GM11168 (cell line): ENCODE data around the gene PLEK.
"Not testable (repeated sequence)": the region's sequence is repeated elsewhere in the genome, so short reads cannot be mapped to it uniquely, and the experiment has no call there.

Experiments
- in situ Hi-C: fragments of 300-500 bp; cut with MboI; formaldehyde crosslinking; loops from one replicate; pipeline ENCODE4 v1.12.0; 2022; ENCODE audit warnings: low sequenced_read_pairs; ENCODE audit not compliant: unreplicated experiment

The PLEK gene

DNA sequence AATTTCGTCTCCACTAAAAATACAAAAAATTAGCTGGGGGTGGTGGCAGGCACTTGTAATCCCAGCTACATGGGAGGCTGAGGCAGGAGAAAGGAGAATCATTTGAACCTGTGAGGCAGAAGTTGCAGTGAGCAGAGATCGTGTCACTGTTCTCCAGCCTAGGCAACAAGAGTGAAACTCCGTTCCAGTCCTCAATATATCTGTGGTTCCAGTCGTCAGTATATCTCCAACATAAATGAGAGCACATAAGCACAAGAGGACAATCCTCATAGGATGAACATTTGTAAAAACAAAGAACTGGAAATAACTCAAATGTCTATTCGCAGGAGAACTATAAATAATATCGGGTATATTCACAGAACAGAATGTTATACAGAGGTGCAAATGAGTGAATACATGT is 13.1 kb upstream of the PLEK start:
- in situ Hi-C loops: no loop called here

DNA sequence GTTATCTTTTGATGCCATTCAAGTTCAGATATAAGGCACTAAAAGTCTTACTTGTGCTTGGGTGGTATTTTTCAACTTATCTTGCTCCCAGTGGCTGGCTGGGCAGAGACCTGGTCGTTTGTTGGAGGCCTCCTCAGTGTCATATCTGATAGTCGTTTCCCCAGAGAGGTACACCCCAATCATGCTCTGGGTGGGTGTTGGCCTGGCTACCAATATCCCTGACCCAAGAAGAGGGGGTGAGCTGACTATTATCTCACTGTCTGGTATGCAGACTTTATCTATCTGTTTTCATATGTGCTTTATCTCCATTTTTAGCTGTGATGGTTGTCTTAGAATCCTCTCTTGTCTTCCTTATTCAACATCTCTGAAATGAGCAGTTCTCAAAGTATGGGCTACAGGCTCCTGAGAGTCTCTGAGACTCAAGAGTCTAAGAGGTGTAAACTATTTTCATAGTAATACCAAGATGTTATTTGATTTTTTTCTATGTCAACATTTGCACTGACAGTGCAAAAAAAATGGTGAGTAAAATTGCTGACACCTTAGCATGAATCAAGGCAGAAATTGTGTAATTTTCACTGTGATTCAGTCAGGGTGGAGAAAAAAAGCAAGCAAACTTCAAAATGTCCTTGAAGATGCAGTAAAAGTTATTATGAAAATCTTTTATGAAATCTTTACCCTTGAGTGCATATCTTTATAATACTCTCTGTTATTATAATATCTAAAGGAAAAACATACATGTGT is 12.3 kb upstream of the PLEK start:
- in situ Hi-C loops: no loop called here

DNA sequence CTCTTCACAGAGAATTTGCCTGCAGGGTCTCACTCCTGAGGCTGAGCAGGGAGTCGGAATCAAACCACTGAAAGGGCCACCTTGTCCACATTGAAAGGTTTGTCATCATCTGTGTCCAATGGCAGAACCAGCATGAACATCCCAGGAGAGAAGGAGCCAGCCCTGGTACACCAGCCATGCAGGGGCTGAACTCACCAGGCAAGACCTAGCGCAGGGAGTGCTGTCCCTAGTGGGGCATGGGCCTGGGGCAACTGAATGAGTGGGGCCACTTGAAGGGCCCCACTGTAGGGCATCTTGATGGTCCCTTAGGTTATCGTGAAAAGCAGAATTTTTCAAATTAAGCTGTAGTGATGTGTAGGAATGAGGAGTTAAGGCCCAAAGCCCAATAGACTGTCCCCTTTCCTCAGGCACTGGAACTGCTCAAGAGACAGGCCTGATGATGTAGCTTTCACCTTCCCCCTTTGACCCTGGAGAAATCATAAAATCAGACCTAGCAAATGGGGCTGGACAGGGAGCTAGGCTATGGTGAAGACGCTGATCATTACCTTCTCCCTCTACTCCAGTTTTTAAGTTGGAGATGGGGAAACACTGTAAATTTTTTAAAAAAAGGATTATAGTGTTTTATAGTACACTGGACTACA is 8.4 kb upstream of the PLEK start:
- in situ Hi-C loops: no loop called here

DNA sequence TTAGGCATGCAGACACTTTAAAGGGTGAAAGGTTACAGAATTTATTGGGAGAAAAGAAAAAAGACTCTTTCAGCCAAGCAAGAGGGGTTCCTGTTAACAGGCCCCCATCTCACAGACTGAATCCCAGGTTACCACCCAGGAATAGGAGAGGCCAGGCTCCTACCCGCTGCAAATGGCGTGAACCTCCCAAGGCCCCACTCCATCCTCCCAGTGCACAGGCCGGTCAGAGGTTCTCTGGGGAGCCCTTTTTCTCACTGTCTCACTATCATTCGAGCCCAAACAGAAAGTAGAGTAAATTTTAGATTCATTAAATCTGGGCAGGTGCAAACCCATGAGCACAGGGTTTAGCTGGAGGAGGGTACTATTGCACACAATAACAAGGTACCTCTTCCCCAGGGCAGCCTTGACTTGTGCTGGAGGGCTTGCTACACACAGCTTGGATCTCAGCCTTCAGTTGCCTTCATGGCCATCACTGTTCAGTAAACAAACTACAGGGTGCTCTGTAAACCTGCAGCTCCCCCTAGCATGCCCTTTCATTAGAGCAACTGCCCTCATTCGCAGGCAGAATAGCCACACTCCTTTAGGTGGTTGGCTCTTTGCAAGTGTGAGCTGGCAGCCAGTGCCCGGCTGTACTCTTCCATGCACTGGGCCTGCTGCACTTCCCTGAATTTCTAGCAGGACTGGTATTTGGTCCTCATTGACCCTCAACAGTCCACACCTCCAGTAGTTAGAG is 7.3 kb upstream of the PLEK start:
- in situ Hi-C loops: no loop called here

DNA sequence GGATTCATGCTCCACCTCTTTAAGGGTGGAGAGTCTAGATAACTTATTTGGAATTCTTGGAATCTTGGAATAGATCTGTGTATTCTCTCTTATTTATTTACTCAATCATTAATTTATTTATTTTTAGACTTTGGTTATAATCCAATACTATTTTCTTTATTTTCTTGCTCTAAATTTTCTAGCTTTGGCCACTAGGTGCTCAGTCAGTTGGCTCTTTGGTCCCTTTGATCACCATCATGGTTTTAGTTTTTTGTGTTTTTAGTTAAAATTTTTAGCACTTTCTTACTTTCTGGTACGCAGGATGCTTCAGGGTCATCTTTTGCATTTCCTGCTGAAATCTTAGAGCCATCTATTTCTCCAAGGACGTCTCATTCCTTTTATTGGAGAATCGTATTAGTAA is 5.2 kb upstream of the PLEK start:
- in situ Hi-C loops: no loop called here

DNA sequence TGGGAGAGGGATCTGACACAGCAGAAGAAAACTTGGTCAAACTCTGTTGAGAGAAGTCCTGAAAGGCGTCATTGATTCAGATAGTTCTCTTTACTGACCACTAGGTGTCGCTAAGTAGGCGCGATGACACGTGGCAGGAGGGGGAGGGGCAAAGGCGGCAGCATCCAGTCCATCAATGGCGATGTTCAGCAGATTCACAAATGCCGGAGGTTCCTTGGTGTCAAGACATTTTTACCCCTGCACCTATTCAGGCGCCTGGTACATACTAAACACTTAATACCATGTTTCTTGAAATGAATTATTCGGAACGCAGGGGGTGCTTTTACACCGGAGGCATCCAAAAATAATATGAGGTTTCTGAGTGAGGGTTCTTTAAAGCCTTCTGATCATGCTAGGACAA is 3.0 kb upstream of the PLEK start:
- in situ Hi-C loops: no loop called here

DNA sequence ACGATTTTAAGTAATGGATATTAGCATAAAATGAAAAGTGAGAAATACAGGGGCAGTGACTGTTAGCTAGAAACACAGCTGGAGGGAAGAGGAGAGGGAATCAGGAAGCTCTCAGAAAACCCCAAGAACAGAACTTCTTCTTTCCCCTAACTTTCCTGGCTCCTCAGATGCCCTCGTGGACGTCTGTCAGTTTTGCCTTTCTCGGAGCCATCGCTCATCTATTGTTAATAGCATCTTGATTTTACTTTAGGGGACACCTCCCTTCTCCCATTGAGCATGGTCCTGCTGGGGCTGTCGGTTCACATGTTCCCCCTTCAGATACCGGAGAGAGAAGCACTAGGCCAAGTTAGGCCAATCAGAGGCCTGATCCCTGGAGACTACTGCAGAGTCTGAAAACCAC is 2.3 kb upstream of the PLEK start:
- in situ Hi-C loops: no loop called here

DNA sequence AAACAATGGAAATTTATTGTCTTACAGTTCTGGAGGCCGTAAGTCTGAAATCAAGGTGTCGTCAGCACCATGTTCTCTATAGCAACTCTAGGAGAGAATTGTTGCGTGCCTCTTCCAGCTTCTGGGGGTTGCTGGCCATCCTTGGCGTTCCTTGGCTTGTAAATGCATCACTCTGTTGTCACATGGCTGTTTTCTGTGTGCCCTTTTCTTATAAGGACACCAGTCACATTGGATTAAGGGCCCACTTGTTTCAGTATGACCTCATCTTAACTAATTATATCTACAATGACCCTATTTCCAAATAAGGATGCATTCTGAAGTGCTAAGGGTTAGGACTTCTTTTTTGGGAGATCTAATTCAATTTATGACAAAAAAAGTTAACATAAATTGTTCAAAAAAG is 1.4 kb upstream of the PLEK start:
- in situ Hi-C loops: no loop called here

DNA sequence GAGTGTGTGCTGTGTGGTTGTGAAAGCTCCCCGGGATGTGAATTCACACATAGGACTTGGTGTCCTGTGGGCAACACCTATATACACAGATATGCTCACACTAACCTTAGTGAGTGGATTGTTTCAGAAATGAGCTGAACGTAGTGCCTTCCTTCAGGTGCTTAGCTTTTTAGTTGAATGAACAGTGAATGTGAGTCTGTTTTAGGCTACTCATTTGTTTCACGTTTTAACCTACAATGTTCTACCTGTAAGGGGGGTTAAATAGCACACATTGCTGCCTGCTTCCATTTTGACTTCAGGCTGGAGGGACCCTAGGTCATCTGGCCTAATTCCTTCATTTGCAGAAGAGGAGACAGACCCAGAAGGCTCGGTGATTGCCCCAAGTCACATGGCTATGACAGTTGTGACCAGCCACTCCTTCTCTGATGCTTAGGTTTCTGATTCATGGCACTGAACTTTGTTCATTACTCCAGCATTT is 1.0 kb downstream of the PLEK start:
- in situ Hi-C loops: no loop called here

DNA sequence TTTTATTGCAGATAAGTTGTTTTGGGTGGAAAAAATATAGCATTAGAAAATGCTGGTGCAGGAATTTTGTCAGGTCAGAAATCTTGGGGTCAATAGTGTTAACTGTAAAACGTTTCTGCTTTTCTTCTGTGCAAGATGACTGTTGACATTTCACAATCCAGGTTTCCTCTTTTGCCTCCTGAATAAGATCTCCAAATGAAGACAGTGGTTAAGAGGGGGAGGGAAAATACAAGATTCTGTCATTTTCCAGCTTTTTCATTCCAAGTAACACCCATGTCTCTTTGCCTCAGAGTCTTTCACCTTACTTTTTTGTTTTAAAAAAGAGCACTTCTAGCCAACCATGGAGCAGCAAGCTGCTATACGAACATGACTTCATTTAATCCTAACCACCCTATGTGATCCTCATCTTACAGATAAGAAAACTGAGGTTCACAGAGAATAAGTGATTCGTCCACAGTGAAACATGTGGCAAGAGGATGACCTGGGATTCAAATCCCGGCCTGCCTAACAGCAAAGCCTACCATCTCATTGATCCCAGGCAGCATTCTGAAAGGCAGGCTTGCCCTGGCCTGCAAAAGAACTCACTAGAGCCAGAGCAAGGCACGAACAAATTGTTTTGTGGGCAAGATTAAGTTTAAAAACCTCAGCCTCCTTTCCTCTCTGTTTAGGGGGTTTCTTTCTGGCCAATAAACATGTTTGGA is 3.0 kb downstream of the PLEK start:
- in situ Hi-C loops: no loop called here

DNA sequence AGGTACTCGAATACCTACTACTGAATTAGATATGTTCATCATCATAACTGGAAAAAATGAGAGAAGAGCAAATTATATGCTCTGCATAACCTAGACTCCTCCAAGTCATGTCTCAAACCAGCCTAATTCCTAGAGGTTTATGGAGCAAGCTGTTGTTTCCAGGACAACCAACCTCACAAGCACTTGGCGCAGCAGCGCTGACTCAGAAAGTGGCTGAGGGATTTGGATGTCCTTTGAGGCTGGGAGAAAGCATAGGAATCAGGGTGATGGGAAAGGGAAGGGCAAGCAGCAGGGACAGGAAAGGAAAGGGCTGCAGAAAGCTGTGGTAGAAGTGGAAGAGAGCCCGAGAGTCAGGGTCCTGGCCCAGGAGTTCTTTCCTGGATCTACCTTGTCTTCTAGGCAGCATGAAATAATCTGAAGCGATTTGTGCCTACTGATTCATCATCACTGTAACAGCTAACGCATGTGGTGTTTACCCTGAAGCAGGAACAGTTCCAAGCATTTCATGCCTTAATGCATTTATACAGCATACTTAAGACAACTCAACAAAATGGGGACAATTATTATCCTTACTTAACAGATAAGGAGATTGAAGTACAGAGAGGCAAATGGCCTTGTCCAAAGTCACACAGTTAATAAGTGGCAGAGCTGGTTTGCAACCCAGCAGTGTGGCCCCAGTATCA is 3.7 kb downstream of the PLEK start:
- in situ Hi-C loops: no loop called here

DNA sequence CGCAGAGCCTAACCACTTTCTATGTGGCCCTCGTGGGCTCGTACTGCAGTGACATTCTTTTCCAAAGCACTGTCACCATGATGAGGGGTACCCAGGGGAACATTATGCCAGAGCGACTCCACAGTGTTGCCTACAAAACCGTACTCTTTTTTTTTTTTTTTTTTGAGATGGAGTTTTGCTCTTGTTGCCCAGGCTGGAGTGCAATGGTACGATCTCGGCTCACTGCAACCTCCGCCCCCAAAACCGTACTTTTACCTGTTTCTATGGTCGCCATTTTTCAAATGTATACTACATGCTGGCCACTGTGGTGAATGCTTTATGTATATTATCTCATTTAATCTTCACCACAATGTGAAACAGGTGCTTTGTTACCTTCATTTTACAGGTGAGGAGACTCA is 4.3 kb downstream of the PLEK start:
- in situ Hi-C loops: no loop called here

DNA sequence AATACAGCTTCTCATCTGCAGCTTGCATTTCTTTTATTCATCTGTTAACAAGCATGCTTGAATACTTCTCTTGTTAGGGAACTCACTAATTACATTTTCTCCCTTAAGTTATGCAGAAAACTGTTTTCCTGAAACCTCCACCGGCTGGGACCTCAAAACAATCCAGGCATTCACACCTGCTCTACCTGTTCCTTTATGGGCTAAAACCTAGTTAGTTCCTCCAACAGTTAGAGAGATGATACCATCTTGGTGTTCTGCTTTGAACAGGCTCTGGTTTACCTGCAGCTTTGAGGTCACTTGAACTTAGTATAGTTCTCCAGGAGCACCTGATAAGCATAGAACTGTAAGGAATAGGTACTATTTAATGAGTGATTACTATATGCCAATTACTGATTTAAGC is 6.1 kb downstream of the PLEK start:
- in situ Hi-C loops: no loop called here

DNA sequence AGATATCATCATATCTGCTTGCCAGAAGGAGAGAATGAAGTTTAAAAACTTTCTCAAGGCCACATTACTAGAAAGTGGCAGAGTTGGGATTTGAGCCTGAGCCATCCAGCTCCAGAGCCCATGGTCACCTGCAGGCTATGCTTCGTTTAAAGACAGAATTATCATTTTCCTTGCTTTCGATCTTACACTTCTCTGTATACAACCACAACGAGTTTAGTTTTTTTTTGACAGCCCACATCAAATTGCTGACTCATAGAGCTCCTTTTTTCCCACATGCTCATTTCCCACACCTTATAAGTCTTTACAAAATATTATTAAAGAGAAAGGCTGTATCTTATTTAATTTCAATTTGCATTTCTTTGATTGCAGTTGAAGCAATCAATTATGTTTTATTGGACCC is 6.5 kb downstream of the PLEK start:
- in situ Hi-C loops: no loop called here

DNA sequence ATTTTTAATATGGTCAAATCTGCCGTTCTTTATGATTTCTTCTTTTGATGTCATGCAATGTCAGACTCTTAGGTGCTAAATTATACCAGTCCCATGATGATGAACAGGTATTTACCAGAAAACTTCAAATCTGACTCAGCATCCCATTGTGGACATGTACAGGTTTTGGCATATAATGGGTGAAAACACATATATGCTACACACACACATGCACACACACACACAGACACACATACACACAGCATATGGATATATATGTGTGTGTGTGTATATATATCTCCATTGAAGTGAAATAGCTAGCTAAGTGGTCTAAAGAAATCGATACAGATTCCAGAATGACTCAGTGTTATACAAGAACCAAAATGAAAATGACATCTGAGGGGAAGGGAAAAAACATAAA is 7.4 kb downstream of the PLEK start:
- in situ Hi-C loops: no loop called here

DNA sequence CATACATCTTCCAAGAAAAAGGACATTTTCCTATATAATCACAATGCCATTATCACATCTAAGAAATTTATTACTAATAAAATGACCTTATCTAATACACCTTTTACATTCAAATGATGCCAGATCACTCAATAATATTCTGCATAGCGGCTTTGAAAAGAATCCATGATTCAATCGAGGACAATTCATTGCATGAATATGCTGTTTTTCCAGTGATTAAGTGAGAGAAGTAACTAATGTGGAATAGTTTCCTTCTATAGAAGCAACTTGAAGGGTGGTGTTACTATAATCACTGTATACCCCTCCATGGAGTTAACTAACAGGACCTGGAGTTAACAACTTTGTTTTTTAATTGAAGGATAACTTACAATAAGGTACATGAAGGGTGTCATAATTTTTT is 9.1 kb downstream of the PLEK start:
- in situ Hi-C loops: no loop called here

DNA sequence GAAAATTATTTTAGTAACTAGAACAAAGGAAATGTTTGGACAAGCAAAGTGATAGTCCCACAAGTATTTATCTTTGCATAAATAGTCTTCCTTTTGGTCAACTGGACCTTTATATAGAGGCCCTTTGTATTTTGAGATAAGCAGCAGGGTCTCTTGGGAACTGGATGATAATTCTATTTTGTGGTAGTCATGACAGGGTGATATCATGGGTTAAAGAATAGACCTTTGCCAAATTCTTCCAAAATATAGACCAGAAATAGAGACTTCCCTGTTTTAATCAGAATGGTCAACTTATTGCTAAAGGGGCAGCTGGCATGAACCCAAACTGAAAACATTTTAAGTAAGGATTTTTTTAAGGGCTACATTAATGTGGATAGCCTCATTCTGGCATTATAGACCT is 10.5 kb downstream of the PLEK start:
- in situ Hi-C loops: no loop called here

DNA sequence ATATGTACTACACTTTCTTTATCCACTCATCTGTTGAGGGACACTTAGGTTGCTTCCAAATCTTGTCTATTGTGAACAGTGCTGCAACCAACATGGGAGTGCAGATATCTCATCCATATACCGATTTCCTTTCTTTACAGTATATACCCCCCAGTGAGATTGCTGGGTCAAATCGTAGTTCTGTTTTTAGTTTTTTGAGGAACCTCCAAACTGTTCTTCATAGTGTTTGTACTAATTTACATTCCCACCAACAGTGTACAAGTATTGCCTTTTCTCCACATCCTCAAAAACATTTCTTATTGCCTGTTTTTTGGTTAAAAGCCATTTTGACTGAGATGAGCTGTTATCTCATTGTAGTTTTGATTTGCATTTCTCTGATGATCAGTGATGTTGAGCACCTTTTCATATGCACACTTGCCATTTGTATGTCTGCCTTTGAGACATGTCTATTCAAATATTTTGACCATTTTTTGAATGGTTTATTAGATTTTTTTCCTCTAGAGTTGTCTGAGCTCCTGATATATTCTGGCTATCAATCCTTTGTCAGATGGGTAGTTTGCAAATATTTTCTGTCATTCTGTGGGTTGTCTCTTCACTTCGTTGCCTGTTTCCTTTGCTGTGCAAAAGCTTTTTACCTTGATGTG is 12.2 kb downstream of the PLEK start:
- in situ Hi-C loops: no loop called here

DNA sequence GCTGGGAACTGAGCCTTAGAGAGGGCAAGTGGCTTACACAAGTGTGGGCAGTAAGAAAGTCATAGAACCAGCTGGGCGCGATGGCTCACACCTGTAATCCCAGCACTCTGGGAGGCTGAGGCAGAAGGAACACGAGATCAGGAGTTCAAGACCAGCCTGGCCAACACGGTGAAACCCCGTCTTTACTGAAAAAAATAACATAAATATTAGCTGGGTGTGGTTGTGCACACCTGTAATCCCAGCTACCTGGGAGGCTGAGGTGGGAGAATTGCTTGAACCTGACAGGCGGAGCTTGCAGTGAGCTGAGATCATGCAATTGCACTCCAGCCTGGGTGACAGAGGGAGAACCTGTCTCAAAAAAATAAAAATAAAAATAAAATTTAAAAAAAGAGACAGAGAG is 13.7 kb downstream of the PLEK start:
- in situ Hi-C loops: not testable (repeated sequence)

DNA sequence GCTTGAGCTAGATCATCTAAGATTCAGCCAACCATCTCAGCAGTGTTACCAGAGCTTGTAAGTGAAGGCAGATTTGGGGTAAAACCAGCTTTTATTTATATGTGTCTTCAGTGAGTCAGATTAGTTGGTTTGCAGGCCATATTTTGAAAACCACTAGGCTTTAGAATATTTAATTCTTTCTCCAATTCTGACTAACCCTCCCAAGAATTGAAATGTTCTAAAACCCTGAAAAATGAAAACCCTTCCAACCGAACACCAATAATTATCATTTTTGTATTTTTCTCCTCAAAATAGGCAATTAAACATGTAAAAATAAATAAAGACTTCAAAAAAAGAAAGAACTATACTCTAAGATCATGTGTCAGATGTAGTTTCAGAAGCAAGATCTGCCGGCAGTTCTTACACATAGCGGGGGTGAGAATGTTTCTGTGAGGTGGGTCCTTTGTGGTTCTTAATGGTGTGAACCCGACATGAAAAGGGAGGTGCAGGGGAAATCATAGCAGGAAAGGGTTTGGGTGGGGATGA is 14.2 kb downstream of the PLEK start:
- in situ Hi-C loops: no loop called here
